RWPE1 (cell line): Measurements from ENCODE around the gene EFNA3.
"Not testable (repeated sequence)": the region's sequence is repeated elsewhere in the genome, so short reads cannot be mapped to it uniquely, and the experiment has no call there.

Source experiments
- CTCF ChIA-PET: fragments of 350-600 bp; sonication (Branson Sonifier 250); formaldehyde crosslinking; extraction: SDS; loops from one replicate; lab custom pipeline; 2021; lab: Yijun Ruan, JAX
- POLR2A ChIA-PET: fragments of 400-600 bp; formaldehyde crosslinking; extraction: SDS; loops from one replicate; lab custom pipeline; 2020; ENCODE audit warnings: antibody characterized with exemption; ENCODE audit not compliant: low non-redundant PET; lab: Yijun Ruan, JAX
- DNase-seq: peaks from one replicate; pipeline ENCODE4 v3.0.0; 2012; ENCODE audit warnings: low spot score
- H3K27ac ChIP-seq: fragments of 450-650 bp; 2 replicates; pipeline ENCODE4 v1.5.1; 2017
- CTCF ChIP-seq: fragments of 450-650 bp; conservative IDR thresholded peaks from 2 replicates; pipeline ENCODE4 v1.5.1; 2017; ENCODE audit warnings: low read depth, mild to moderate bottlenecking

EFNA3 gene

GRCh38 chr1:155110381-155110780 is 31.7 kb downstream of the EFNA3 start:
- DNase-seq: no peak
- H3K27ac ChIP-seq: no peak overlapping the region
- ChIA-PET CTCF (no interaction called here), POLR2A (no interaction called here)
- no peak for TF ChIP-seq CTCF

GRCh38 chr1:155110826-155111225 is 32.2 kb downstream of the EFNA3 start:
- ChIA-PET CTCF (no interaction called here), POLR2A (no interaction called here)
- TF ChIP-seq CTCF: no peak
- DNase-seq: no peak
- no peak overlapping the region for H3K27ac ChIP-seq

GRCh38 chr1:155113450-155113980 is 34.9 kb downstream of the EFNA3 start:
- no peak for DNase-seq
- CTCF ChIA-PET: no interaction called here
- no peak for TF ChIP-seq CTCF
- no peak overlapping the region for H3K27ac ChIP-seq
- POLR2A ChIA-PET: no interaction called here

GRCh38 chr1:155116113-155116764 is 37.6 kb downstream of the EFNA3 start:
- no peak for DNase-seq
- H3K27ac ChIP-seq: no peak overlapping the region
- ChIA-PET CTCF (interaction anchor here (1.4 to 2.1 kb wide), 2 partner anchors 51 to 156 kb away, joined by 5 to 6 read pairs; no protein-coding TSS in a partner anchor), POLR2A (no interaction called here)
- no peak for TF ChIP-seq CTCF

GRCh38 chr1:155117610-155118009 is 39.0 kb downstream of the EFNA3 start:
- POLR2A ChIA-PET: no interaction called here

GRCh38 chr1:155118090-155118489 is 39.5 kb downstream of the EFNA3 start:
- POLR2A ChIA-PET, H3K27ac ChIP-seq, DNase-seq, CTCF ChIA-PET: not testable (repeated sequence)

More at GRCh38 chr1:155117610-155118009, 39.0 kb downstream of the EFNA3 start:
- no peak for TF ChIP-seq CTCF
- CTCF ChIA-PET: no interaction called here
- no peak overlapping the region for H3K27ac ChIP-seq
- DNase-seq: no peak

GRCh38 chr1:155120253-155120652 is 41.6 kb downstream of the EFNA3 start:
- ChIA-PET CTCF (interaction anchor here (0.8 to 1.3 kb wide), 2 partner anchors 31 to 48 kb away, joined by 3 read pairs; no protein-coding TSS in a partner anchor), POLR2A (no interaction called here)
- DNase-seq: no peak
- no peak overlapping the region; the same call in 1 of the 2 replicates for H3K27ac ChIP-seq
- TF ChIP-seq CTCF: no peak
